NT2/D1 (cell line): ENCODE results near the gene ARHGAP45.

Experiments
- SUZ12 ChIP-seq: IDR thresholded peaks from 2 replicates; pipeline ENCODE4 v1.6.1; 2011; ENCODE audit not compliant: insufficient read length, insufficient read depth; ENCODE audit errors: extremely low read depth
- YY1 ChIP-seq: IDR thresholded peaks from 2 replicates; pipeline ENCODE4 v1.6.1; 2011; ENCODE audit not compliant: insufficient read length, insufficient read depth
- ZNF274 ChIP-seq: IDR thresholded peaks from 2 replicates; pipeline ENCODE4 v1.6.1; 2011; ENCODE audit warnings: mild to moderate bottlenecking, low read depth, low read length

- TF ChIP-seq YY1, result no peak
- no peak for TF ChIP-seq SUZ12
- TF ChIP-seq ZNF274, result no peak
These were observed 55.3 kb downstream of the ARHGAP45 start for GRCh38 chr19:1122021-1122971.
